Retinal pigment epithelial cell (primary cell): Measurements from ENCODE around the gene ADAMTS2.

Source experiments
- DNase-seq: peaks from one replicate; pipeline ENCODE4 v3.0.0-alpha.2; 2010; ENCODE audit warnings: low read depth
- H3K4me3 ChIP-seq: 2 replicates; pipeline ENCODE4 v1.5.1; 2011; ENCODE audit warnings: mild to moderate bottlenecking, low read length, control low read depth, moderate library complexity
- CTCF ChIP-seq: conservative IDR thresholded peaks from 2 replicates; pipeline ENCODE4 v1.5.1; 2011; ENCODE audit warnings: low read depth, low read length, control low read depth, inconsistent platforms

Gene ADAMTS2

GRCh38 chr5:179187229-179187678, 158.0 kb downstream of the ADAMTS2 start:
- no peak overlapping the region for H3K4me3 ChIP-seq
- peak; percentile 12 for TF ChIP-seq CTCF
- DNase-seq = no peak

GRCh38 chr5:179186801-179187200, 158.5 kb downstream of the ADAMTS2 start:
- no peak for TF ChIP-seq CTCF
- no peak for DNase-seq
- H3K4me3 ChIP-seq = no peak overlapping the region

GRCh38 chr5:179185941-179186411, 159.3 kb downstream of the ADAMTS2 start:
- DNase-seq = no peak
- TF ChIP-seq CTCF = no peak
- no peak overlapping the region for H3K4me3 ChIP-seq

GRCh38 chr5:179185256-179185940, 159.9 kb downstream of the ADAMTS2 start:
- no peak overlapping the region for H3K4me3 ChIP-seq
- TF ChIP-seq CTCF = no peak
- DNase-seq = no peak

GRCh38 chr5:179184521-179185050, 160.7 kb downstream of the ADAMTS2 start:
- no peak for TF ChIP-seq CTCF
- H3K4me3 ChIP-seq = no peak overlapping the region
- DNase-seq = no peak

- DNase-seq = no peak
- no peak overlapping the region for H3K4me3 ChIP-seq
- TF ChIP-seq CTCF = no peak
Observed at GRCh38 chr5:179183481-179183880, 161.8 kb downstream of the ADAMTS2 start.

- no peak overlapping the region for H3K4me3 ChIP-seq
- TF ChIP-seq CTCF = no peak
- DNase-seq = no peak
Observed at GRCh38 chr5:179182601-179183000, 162.7 kb downstream of the ADAMTS2 start.
